HG02759 (cell line): Measurements from ENCODE around the gene DCUN1D5.

Experiments used
- ATAC-seq: cut with Tn5 transposase; IDR thresholded peaks from one replicate; pipeline ENCODE4 v1.9.1; 2021; ENCODE audit warnings: mild to moderate bottlenecking, moderate library complexity; ENCODE audit not compliant: unreplicated experiment

Gene DCUN1D5

DNA sequence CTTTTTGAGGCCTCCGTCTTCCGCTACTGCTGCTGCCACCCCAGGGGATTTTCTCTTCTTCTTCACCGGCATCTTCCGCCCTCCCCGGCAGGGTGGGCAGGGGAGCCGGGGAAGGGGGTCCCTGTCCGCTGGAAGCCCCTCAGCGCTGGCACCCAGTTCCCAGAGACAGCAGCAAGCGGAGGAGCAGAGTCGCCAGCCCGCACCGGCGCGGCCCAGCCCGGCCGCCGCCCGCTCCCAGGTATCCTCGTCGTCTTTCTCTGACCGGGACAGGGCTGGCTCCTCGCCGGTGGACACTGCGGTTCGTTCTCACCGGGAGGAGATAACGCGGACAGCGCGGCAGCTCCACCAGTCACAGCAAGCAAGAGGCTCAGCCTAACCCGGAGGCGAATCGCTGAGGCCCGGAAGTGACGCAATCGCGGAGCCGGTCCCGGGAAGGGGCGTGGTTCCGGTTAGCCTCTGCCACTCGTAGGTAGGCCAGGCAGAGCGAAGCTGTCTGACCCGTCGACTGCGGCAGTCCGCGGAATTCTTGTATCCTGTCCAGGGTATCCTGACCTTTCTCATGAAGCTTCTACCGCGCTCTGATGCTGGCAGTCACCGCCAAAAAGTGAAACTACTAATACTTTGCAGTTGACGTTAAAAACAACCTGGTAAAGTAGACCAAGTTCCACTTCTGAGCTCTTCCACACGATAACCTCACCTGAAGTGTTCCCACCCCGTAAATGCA lies at the start of gene DCUN1D5:
Gene DCUN1D5, minus strand, starts transcription at position 360 of the 724 bp plus-strand sequence. Its CDS starts 288 bp downstream, at position 72.
- ATAC-seq: peak; percentile 100

DNA sequence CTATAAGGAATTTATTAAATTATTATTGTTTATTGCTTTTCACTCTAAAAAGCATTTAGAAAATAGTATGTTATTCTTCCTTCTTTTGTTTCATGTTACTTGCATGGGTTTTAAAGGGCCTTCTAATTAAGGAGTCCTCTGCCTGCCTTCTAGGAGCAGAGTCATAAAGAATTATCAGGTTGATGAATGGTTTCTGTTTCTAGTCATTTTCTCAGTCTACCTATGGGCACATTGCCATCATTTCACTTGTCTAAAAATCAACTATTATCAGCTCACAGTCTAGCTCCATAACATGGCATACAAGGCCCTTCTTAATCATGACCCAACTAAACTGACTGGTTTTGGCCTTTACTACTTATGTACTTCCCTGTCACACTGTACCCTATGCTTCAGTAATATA lies 33.5 kb upstream of the DCUN1D5 start:
- ATAC-seq: no peak

DNA sequence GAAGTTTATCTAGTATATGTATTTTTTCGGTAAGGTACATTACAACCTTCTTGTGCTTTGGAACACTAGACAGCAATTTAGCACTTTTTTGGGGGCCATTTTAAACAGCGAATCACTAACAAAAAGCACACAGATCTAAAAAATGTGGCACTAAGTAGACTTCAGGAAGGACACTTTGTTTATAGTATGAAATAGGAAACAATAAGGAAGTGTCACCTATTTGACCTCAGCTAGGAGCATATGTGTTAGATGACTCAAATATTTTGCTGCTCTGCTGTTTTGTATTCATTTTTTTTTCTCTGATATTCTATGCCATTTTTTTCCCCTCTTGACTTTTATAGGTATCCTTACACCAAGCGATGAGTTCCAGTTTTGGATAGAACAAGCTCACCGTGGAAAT lies 22.9 kb upstream of the DCUN1D5 start:
- ATAC-seq: no peak

DNA sequence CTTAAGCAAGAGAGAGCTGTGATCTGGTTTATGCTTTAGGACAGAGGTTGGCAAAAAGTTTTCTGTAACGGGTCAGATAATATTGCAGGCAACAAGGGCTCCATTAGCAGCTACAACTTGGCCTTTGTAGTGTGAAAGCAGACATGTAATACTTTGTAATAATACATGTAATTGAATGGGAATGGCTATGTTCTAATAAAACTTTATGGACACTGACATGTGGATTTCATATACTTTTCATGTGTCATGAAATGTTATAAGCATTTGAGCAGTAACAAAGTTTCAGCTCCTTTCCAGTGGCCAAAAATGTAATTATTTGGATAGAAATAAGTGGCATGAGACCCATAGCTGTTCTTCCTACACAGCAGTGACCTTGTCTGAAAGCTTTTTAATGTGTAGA lies 20.4 kb upstream of the DCUN1D5 start:
- ATAC-seq: no peak

DNA sequence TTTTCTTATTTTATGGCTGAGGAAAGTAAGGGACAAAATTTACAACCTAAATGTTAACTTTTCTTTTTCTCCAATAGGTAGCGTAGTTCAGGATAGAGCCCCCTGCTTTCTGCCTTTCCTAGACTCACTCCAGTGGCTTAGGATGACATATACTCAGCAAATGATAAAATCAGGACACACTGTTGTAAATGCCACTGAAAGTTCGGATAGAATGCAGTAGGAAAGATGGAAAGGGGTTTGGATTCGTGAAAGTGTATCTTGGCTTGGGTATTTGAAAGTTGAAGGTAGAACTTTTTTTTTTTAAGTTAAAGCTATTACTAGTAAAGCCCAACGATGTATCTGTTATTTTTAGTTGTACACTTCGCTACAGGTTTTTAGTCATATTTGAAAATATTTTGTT lies 19.4 kb upstream of the DCUN1D5 start:
- ATAC-seq: no peak

DNA sequence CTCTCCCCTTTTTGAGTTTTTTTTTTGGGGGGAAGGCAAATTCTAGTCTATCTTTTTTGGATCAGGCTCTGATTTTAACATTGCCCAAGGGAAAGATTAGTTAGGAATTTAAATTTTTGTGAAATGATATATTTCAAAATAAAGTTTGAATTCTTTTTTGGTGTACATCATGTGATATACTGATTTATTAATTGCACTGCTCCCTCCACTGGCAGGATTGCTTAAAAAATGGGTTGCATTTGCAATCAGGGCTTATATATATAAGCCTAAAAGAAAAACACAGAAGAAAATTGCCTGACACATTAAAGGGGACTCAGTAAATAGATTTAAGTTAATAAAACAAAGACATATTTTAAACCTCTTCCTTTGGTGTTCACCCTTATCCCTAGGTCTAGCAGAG lies 18.4 kb upstream of the DCUN1D5 start:
- ATAC-seq: no peak

DNA sequence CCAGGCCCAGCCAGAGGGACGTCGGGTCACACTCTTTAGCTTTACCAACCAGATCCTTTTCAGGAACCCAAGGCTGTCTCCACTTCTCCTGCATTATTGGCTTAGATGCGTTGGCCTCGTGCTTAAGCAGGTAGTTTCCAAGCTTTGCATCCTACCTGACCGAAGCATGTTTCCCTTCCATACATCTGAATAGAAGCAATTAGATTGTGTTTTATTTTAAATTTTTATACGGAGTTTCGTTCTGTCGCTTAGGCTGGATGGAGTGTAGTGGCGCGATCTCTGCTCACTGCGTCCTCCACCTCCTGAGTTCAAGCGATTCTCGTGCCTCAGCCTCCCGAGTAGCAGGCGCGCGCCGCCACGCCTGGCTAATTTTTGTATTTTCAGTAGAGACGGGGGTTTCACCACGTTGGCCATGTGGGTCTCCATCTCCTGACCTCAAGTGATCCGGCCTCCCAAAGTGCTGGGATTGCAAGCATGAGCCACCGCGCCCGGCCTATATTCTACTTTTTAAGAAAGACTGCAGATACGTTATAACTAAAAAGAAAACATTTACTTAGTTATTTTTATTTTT lies 17.9 kb upstream of the DCUN1D5 start:
- ATAC-seq: no peak

DNA sequence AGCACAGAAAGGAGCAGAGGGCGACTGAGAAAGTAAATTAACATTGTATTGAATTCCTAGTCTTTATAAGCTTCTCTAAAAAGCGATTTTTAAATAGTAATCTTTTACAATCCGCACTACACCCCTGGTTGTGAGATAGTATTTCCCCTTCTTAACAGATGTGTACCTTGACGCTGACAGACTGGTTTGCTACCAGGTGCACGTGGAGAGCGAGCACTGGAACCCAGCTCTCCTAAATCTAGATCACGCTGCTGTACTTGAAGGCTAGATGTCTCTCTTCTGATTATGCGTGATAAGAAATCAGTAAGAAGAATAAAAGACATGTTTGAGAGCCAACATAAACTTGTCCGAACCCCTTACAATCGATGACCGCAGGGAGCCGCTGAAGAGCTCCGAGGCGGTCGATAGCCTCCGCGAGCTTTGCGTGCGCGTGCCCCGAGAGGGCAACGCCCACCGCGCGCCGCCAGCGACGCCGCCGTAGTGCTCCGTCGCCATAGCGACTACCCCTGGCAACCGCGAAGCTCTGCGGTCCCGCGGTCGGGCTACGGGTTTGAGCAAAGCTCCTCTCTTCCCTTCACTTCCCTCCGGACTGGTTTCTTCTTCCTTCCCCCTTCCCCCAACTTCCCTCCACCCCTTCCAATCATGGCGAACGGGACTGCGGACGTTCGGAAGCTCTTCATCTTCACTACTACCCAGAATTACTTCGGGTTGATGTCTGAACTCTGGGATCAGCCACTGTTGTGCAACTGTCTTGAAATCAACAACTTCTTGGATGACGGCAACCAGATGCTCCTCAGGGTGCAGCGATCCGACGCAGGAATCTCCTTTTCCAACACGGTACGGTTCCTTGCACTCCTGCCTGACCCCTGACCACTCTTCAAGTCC lies 17.2 kb upstream of the DCUN1D5 start, which contains the start of gene DYNC2H1:
Gene DYNC2H1, plus strand, starts transcription at position 494 of the 885 bp plus-strand sequence. Its CDS starts 149 bp downstream, at position 643.
- peak; percentile 100 for ATAC-seq

DNA sequence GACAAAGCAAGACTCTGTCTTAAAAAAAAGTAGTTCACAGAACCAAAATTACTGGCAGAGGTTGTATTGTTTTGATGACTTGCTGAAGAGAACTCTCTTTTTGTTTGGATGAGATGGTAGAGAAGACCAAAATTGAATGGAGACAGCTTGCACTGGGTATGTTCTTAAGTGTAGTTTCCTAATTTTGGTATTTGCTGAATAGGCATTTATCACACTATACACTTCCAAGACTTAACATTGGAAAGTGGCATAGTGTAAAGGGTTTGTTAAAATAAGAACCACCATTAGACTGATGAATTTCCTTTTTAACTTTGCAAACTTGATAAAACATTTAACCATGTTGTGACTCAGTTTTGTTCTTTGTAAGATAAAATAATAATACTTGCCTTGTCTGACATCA lies 5.3 kb upstream of the DCUN1D5 start:
- no peak for ATAC-seq

DNA sequence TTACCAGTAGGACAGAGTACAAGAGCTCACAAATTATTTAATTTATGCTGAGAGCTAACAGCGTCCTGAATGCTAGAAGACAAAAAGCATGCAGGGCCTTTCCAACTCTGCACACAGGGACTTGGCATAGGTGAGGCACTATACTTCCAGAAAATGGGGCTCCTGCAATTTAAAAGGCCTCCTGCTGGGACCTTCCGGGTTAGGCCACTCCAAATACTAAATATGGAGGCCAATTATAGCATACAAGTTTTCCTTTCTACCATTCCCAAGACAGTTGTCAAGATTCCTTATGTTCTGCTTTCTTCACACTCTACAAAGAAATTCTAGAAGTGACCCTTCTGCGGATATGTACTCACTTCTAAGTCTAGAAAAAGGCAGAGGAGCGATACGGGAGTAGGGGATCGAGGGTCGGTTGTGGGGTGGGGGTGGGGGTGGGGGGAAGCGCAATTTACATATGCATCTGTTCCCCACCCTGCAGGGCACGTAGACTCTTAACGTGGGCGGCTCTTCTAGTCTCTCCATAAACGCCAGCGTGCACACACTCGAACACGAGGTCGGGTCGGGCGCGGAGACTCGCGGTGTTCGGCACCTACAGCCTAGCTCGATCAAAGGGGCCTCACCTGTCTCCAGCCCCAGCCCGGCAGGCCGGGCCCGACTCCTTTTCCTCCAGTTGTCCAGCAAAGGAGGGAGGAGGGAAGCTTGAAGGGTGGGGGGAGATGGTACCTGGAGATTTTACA lies 728 bp downstream of the DCUN1D5 start:
- peak; percentile 46 for ATAC-seq

DNA sequence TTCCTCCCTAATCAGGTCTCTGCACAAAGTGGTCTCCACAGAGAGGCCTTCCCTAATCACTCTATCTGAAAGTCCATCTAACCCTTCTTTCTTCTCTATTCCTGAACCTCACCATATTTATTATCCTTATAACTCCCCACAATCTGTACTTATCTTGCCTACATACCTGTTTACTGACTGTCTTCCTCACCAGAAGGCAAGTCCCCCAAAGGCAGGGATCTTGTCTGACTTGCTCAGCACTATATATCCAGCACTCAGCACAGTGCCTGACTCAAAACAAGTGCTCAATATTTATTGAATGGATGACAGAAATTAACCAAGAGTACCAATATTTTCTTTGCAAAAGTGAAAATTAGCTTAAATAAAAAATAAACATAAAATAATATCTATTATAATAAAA lies 5.5 kb downstream of the DCUN1D5 start:
- ATAC-seq: no peak

DNA sequence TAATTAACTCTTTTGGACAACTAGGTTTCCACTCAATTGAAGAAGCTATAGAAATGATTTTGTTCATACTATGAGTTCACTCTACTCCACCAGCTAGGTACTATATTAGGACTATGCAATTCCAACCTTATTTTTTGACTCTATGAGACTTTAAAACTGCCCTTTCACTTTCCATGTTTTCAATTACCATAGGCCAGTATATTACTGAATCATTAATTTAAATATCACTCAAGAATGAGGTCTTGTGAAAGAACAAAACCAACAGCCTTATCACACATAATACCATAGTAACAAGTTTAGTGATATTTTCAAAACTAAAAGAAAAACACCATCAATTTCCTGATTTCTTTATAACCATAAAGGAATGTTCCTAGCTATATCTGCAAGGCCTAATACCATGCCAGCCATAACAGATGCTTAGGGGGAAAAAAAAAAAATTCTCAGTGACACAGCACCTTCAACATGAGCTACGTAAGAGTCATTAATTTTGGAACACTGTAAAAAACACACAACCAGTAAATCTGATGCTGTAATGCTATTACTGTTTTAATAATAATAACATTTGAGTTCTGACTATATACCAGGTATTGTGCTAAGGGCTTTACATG lies 6.1 kb downstream of the DCUN1D5 start:
- no peak for ATAC-seq

DNA sequence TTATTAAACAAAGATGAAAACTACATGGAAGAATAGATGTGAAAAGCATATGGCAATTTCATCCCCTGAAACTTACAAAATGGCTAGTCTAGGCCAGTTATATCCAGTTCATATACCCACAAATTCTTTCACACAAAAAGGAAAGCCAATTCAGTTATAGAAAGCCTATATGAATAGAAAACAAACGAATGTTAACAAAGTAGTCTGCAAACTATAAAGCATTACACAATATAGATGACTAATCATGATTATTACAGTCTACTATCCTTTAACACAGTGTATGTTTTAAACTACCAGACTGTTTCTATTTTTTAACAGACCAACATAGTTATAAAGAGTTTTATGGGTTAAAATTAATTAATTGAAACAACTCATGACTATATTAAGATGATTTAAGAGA lies 12.1 kb downstream of the DCUN1D5 start:
- ATAC-seq: no peak

DNA sequence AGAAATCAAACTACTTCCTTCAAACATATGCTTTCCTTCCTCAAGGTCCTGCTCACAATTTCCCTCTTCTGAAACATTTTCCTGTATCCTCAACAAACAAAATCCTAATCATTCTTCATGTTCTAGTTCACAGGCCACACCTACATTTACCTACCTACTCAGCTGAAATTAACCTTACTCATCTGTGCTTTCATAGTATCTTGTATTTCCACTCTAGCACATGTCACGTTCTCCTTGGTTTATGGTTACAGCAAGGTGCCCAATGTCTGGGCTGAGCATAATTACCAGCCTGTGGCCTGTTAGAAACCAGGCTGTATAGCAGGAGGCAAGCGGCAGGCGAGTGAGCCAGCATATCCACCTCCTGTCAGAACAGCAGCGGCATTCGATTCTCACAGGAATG lies 13.2 kb downstream of the DCUN1D5 start:
- no peak for ATAC-seq

DNA sequence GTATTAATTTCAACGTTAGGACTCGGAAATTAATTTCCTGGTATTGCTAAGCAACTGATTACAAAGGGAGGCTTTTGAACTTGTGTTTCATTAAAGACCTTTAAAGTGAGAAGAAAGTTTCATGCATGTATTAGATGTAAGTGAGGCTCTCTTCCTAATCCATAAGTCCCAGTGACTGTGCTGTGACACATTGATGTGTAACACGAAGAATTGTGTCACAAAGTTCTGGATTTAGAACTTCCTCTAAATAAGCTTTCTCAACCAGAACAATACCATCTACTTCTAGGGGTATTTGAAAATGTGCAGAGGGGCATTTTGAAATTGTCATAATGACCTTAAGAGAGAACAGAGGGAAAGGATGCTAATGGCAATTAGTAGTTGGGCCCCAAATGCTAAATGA lies 14.4 kb downstream of the DCUN1D5 start:
- ATAC-seq: no peak

DNA sequence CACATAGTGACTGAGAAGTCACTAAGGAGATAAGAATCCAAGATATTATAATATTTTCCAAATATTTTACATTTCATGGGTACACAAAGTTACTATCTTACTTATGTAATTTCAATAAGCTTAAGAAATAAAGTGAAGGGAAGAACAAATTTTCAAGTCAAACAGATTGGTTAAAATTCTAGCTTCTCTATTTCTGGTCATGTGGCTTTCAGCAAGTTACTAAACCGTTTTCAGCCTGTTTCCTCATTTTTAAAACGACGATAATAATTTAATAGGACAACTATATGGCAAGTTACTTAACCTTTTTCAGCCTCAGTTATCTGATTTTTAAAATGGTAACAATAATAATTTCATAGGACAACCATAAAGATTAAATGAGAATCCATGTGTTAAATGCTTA lies 15.6 kb downstream of the DCUN1D5 start:
- ATAC-seq: no peak

DNA sequence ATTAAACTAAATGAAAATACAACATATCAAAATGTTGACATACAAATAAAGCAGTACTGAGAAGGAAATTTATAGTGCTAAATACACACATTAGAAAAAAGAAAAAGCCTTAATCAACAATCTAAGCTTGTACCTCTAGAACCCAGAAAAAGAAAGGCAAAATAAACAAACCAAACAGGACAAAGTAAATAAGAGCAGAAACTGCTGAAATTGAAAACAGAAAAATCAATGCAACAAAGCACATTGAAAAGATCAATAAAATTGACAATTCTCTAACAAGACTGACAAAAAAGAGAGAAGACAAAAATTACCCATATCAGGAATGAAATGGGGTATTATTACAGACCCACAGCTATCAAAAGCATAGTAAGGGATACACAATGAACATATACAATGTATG lies 21.0 kb downstream of the DCUN1D5 start:
- no peak for ATAC-seq

DNA sequence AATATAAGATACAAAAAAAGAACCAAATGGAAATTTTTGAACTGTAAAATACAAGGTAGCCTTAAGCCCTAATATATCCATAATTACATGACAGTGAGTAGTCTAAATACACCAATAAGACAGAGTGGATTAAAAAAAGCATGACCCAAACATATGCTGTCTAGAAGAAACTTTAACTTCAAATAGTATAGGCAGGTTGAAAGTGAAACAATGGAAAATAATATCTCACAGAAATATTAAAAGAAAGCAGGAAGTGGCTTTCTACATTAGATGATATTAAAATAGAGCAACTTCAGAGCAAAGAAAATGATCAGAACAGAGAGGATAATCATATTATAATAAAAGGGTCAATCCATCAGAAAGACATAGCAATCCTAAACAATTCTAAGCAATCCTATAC lies 21.8 kb downstream of the DCUN1D5 start:
- no peak for ATAC-seq

DNA sequence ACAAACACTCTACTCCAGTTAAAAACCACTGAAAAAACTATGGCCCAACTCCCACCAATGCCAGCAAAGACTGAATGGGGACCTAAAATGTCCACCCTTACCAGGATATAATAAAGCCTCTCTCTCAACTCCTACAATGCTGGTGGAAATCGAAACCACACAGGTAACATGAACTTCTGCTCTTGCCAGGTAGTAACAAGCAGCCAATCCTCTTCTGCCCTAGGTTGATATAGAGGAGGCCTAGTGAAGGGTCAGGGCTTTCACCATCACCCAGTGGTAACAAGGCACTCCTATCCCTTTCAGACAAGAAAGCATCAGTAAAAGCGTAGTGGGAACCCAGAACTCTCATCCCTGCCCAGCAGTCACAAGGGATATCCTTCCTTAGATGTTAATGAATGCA lies 22.6 kb downstream of the DCUN1D5 start:
- no peak for ATAC-seq

DNA sequence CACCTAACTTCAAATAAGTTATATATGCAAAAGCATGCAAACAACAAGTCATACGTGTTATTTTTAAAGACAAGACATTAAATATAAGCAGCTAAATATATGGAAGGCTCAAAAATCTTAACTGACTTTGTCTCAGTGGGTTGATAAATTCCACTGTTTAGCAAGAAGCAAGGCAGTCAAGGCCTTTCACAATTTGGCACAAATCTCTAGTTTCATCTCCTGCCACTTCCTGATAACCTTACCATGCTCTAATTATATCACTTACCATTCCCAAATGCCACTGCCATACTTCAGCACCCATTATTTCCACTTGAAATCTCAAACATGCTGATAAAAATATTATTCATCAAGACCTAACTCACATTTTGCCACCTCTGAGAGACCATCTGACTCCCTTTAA lies 24.8 kb downstream of the DCUN1D5 start:
- no peak for ATAC-seq

DNA sequence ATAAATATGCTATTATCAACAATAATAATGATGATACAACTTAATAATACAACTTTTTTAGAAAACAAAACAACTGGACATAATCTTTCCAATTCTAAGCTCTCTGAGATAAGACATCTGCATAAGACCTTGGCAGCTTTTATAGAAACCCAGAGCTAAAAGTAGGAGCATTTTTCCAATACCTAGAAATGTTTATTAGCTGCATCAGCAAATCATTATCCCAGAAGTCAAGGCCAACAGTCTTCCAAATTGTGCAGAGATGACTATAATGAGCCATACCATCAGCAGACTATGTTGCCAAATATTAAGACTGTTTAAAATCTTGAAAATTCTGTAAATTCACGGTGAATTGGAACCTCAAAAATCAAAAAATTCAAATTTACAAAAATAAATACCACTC lies 30.3 kb downstream of the DCUN1D5 start:
- no peak for ATAC-seq
